CD4-positive, alpha-beta T cell (primary cell): ENCODE measurements around the gene RAD51B. TPM values are rescaled to one million over a fixed set of nuclear protein-coding genes. Genes with fewer than 3 reads are reported as not detected.

Experiments used
- ATAC-seq: fragments of 200-7000 bp; cut with Tn5 transposase; one replicate; pipeline ENCODE4 v1.10.0; 2022; ENCODE audit warnings: mild to moderate bottlenecking; ENCODE audit not compliant: poor library complexity
- CTCF ChIA-PET: fragments of 350-600 bp; sonication (Branson Sonifier 250); formaldehyde crosslinking; loops from one replicate; lab custom pipeline; 2021; ENCODE audit warnings: antibody characterized with exemption, inconsistent platforms; lab: Charles Lee
- POLR2A ChIA-PET: fragments of 350-600 bp; sonication (Branson Sonifier 250); formaldehyde crosslinking; loops from one replicate; lab custom pipeline; 2021; ENCODE audit warnings: antibody characterized with exemption, inconsistent platforms; lab: Charles Lee
- DNase-seq, 14 experiments: peaks; one replicate each; pipeline ENCODE4 v3.0.0-alpha.2; 2013 to 2020; ENCODE audit warnings: mixed read lengths in 2 of 14
- H3K27ac ChIP-seq, 2 donors: one replicate each; pipeline versions ENCODE4 v1.5.1 to v1.7.0; 2013; ENCODE audit warnings: low read length in 2 of 2, low read depth in 1 of 2, mild to moderate bottlenecking in 1 of 2
- H3K27me3 ChIP-seq, 2 experiments: 1 replicate in 1 of 2; 2 replicates in 1 of 2; pipeline versions ENCODE4 v1.6.1 to v1.7.0; 2013; ENCODE audit warnings: low read length in 2 of 2, control low read depth in 1 of 2, mild to moderate bottlenecking in 1 of 2, moderate library complexity in 1 of 2; ENCODE audit not compliant: insufficient read depth in 2 of 2, control insufficient read depth in 1 of 2
- H3K36me3 ChIP-seq: one replicate; pipeline ENCODE4 v1.6.1; 2013; ENCODE audit warnings: low read length, control low read depth; ENCODE audit not compliant: insufficient read depth
- H3K4me1 ChIP-seq: one replicate; pipeline ENCODE4 v1.6.1; 2013; ENCODE audit warnings: low read length, control low read depth; ENCODE audit not compliant: insufficient read depth
- H3K4me3 ChIP-seq: one replicate; pipeline ENCODE4 v1.5.1; 2013; ENCODE audit warnings: mild to moderate bottlenecking, low read length, moderate library complexity
- H3K9me3 ChIP-seq, 2 experiments: 1 replicate in 1 of 2; 2 replicates in 1 of 2; pipeline versions ENCODE4 v1.6.1 to v1.7.0; 2013; ENCODE audit warnings: low read length in 2 of 2, mild to moderate bottlenecking in 2 of 2, control low read depth in 1 of 2, moderate library complexity in 1 of 2; ENCODE audit not compliant: control insufficient read depth in 1 of 2, insufficient read depth in 1 of 2
- H3K27ac Mint-ChIP-seq: one replicate; pipeline ENCODE4 v1.8.0; 2020; ENCODE audit warnings: mixed read lengths
- H3K27me3 Mint-ChIP-seq: one replicate; pipeline ENCODE4 v1.8.0; 2021; ENCODE audit warnings: mixed read lengths
- H3K36me3 Mint-ChIP-seq: one replicate; pipeline ENCODE4 v1.8.0; 2021; ENCODE audit warnings: low read depth, mixed read lengths
- H3K4me1 Mint-ChIP-seq: one replicate; pipeline ENCODE4 v1.8.0; 2021; ENCODE audit warnings: low read depth, mixed read lengths
- H3K4me3 Mint-ChIP-seq: one replicate; pipeline ENCODE4 v1.8.0; 2020; ENCODE audit warnings: mild to moderate bottlenecking, mixed read lengths
- H3K9me3 Mint-ChIP-seq: one replicate; pipeline ENCODE4 v1.8.0; 2020; ENCODE audit warnings: mixed read lengths
- CTCF ChIP-seq: fragments of 200-600 bp; IDR thresholded peaks from one replicate; pipeline ENCODE4 v1.8.0; 2022; ENCODE audit warnings: antibody characterized with exemption, mild to moderate bottlenecking
- intact Hi-C, 2 experiments: fragments of 100-400 bp; cut with DNase I in 1 of 2; cut with micrococcal nuclease in 1 of 2; formaldehyde crosslinking; loops; one replicate each; pipeline versions ENCODE4 v1.15.1 to v1.9.0; 2023 to 2025; cut with DNase I, micrococcal nuclease
- total RNA-seq, 174 experiments: library from RNA in 2 of 174; stranded (reverse) in 2 of 174; gene quantifications; one replicate each; pipeline ENCODE4 v1.2.3 and lab custom pipeline; 2021 to 2026

RAD51B gene
- total RNA-seq, 2 experiments from 2014 or later = 18.4 to 20.0 TPM

- H3K9me3 ChIP-seq = peaks cover 0 to 6% of the 10 kb centered on the region in 2 experiments
- TF ChIP-seq CTCF = no peak
- CTCF ChIA-PET = no interaction called here
- Mint-ChIP-seq H3K4me1 (no peaks in the 10 kb centered on the region), H3K4me3 (no peak overlapping the region), H3K27ac (no peak overlapping the region), H3K36me3 (no peaks in the 10 kb centered on the region), H3K27me3 (no peaks in the 10 kb centered on the region), H3K9me3 (peaks cover 11% of the 10 kb centered on the region)
- no peaks in the 10 kb centered on the region for H3K36me3 ChIP-seq
- intact Hi-C loops = no loop called here
- H3K4me3 ChIP-seq = no peak overlapping the region
- POLR2A ChIA-PET = interaction anchor here (1.0 kb wide), 1 partner anchor 92 kb away, joined by 3 read pairs; the partner anchor contains the start of gene ZFP36L1
- H3K27me3 ChIP-seq = no peaks in the 10 kb centered on the region
- DNase-seq (no peak), ATAC-seq (no peak)
- no peak overlapping the region for H3K27ac ChIP-seq
- peaks cover 35% of the 10 kb centered on the region for H3K4me1 ChIP-seq
Observed at GRCh38 chr14:68701001-68701741, 881.6 kb downstream of the RAD51B start.

GRCh38 chr14:68702135-68702534 is 882.6 kb downstream of the RAD51B start:
- ChIA-PET CTCF (no interaction called here), POLR2A (no interaction called here)

GRCh38 chr14:68702578-68702977 is 883.0 kb downstream of the RAD51B start:
- H3K27ac Mint-ChIP-seq = no peak overlapping the region
- H3K27ac ChIP-seq = no peak overlapping the region
- H3K4me1 Mint-ChIP-seq = peaks cover 7% of the 10 kb centered on the region
- H3K27me3 ChIP-seq = no peaks in the 10 kb centered on the region
- no peak for DNase-seq
- H3K4me1 ChIP-seq = peaks cover 35% of the 10 kb centered on the region
- intact Hi-C loops = no loop called here
- peaks cover 0 to 6% of the 10 kb centered on the region in 2 experiments for H3K9me3 ChIP-seq
- H3K36me3 Mint-ChIP-seq = no peaks in the 10 kb centered on the region
- H3K4me3 ChIP-seq = no peak overlapping the region
- ChIA-PET POLR2A (no interaction called here), CTCF (no interaction called here)
- no peak for ATAC-seq
- peaks cover 11% of the 10 kb centered on the region for H3K9me3 Mint-ChIP-seq
- no peak overlapping the region for H3K4me3 Mint-ChIP-seq
- TF ChIP-seq CTCF = no peak
- H3K36me3 ChIP-seq = no peaks in the 10 kb centered on the region
- no peaks in the 10 kb centered on the region for H3K27me3 Mint-ChIP-seq

More at GRCh38 chr14:68702135-68702534, 882.6 kb downstream of the RAD51B start:
- H3K9me3 Mint-ChIP-seq = peaks cover 11% of the 10 kb centered on the region
- intact Hi-C loops = no loop called here
- peaks cover 7% of the 10 kb centered on the region for H3K4me1 Mint-ChIP-seq
- no peaks in the 10 kb centered on the region for H3K36me3 Mint-ChIP-seq
- Histone ChIP-seq H3K36me3 (no peaks in the 10 kb centered on the region), H3K4me3 (no peak overlapping the region), H3K27me3 (no peaks in the 10 kb centered on the region), H3K9me3 (peaks cover 0 to 6% of the 10 kb centered on the region in 2 experiments), H3K27ac (no peak overlapping the region), H3K4me1 (peaks cover 35% of the 10 kb centered on the region)
- ATAC-seq (no peak), DNase-seq (no peak)
- H3K4me3 Mint-ChIP-seq = no peak overlapping the region
- H3K27ac Mint-ChIP-seq = no peak overlapping the region
- H3K27me3 Mint-ChIP-seq = no peaks in the 10 kb centered on the region
- no peak for TF ChIP-seq CTCF
